ENCODE data around the gene CAPZB. TPM values are rescaled to one million over a fixed set of nuclear protein-coding genes. Genes with fewer than 3 reads are reported as not detected.

Gene CAPZB
- total RNA-seq, 1 donor from 2014 or later: 189 TPM

DNA sequence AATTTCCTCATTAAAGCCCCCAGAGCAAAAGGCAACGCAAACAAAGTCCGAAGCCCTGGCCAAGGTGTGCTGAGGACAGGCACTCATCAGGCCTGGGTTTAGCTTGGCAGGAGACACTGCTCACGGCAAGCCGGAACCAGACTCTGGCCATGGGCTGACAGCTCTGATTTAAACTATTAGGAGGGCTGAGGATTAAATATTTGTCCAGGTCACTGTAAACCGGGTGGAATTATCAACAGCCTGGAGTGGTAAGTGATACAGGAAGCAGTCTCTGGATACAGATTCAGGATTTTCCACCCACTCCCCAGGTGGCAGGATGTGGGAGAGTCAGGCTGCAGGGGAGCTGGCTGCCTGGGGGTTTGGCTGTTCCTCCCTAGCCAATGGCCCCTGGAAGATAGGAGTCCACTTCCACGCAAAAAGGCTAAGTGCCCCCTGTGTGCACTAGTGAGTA lies 130.8 kb downstream of the CAPZB start:
- H3K9me3 Mint-ChIP-seq (ENCODE audit: low read depth): no peaks in the 10 kb centered on the region

DNA sequence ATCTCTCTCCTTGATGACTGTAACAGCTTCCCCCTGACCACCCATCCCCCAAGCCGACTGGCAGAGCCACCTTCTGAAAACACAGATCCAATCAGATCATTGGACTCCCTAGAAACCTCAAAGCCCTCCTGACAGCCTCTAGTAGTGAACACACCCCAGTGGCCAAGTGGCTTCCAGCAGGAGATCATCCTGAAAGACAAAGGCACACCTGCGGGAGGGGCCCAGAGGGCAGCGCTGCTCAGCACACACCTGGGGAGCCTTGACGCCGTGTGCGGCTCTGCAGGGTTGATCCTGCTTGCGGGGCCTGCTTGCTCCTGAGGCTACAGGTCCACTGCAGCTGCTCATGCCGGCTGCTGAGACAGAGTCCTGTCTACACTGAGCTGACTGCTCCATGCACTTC lies 131.7 kb downstream of the CAPZB start:
- Mint-ChIP-seq H3K9me3 (ENCODE audit: low read depth) (no peaks in the 10 kb centered on the region), H3K4me3 (ENCODE audit: low read depth) (no peak overlapping the region), H3K27ac (peak overlapping the region; percentile 82), H3K27me3 (no peaks in the 10 kb centered on the region), H3K36me3 (ENCODE audit: insufficient read depth) (peaks cover 12% of the 10 kb centered on the region), H3K4me1 (ENCODE audit: low read depth) (peaks cover 2% of the 10 kb centered on the region)
- TF ChIP-seq CTCF (IDR thresholded peaks at IDR 0.05; ENCODE audit: unreplicated experiment): no peak
- no peak for DNase-seq (ENCODE audit: low spot score, unreplicated experiment)

More for the DNA sequence above, 130.8 kb downstream of the CAPZB start:
- no peaks in the 10 kb centered on the region for H3K27me3 Mint-ChIP-seq
- H3K36me3 Mint-ChIP-seq (ENCODE audit: insufficient read depth): peaks cover 12% of the 10 kb centered on the region
- peaks cover 2% of the 10 kb centered on the region for H3K4me1 Mint-ChIP-seq (ENCODE audit: low read depth)
- DNase-seq (ENCODE audit: low spot score, unreplicated experiment): no peak
- no peak overlapping the region for H3K27ac Mint-ChIP-seq
- no peak overlapping the region for H3K4me3 Mint-ChIP-seq (ENCODE audit: low read depth)
- TF ChIP-seq CTCF (IDR thresholded peaks at IDR 0.05; ENCODE audit: unreplicated experiment): no peak

- Mint-ChIP-seq H3K4me3 (ENCODE audit: low read depth) (no peak overlapping the region), H3K36me3 (ENCODE audit: insufficient read depth) (peaks cover 12% of the 10 kb centered on the region), H3K27me3 (no peaks in the 10 kb centered on the region), H3K9me3 (ENCODE audit: low read depth) (no peaks in the 10 kb centered on the region), H3K27ac (no peak overlapping the region), H3K4me1 (ENCODE audit: low read depth) (peaks cover 2% of the 10 kb centered on the region)
- DNase-seq (ENCODE audit: low spot score, unreplicated experiment): no peak
- TF ChIP-seq CTCF (IDR thresholded peaks at IDR 0.05; ENCODE audit: unreplicated experiment): no peak
Measured at GRCh38 chr1:19352839-19353238, 132.5 kb downstream of the CAPZB start.

DNA sequence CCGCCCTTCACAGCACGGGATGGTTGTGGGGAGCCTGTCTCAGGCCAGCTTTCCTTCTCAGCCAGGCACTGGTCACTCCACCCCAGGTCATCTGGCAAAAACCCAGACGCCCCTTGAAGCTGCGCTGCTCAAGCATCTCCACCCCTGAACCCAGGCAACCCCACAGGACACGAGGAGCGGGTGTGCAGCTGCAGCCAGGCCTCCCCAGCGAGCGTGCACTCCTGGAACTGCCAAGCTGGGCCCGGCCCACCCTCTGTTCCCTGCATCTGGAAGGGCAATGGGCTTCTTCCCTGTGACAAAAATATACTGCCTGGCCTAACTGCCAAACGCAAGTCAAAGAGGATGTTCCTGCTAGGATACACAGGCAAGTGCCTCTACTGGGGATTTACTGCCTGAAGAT lies 133.5 kb downstream of the CAPZB start:
- Mint-ChIP-seq H3K27ac (no peak overlapping the region), H3K9me3 (ENCODE audit: low read depth) (no peaks in the 10 kb centered on the region), H3K4me3 (ENCODE audit: low read depth) (no peak overlapping the region), H3K36me3 (ENCODE audit: insufficient read depth) (peaks cover 12% of the 10 kb centered on the region), H3K4me1 (ENCODE audit: low read depth) (peaks cover 2% of the 10 kb centered on the region), H3K27me3 (no peaks in the 10 kb centered on the region)
- DNase-seq (ENCODE audit: low spot score, unreplicated experiment): no peak
- no peak for TF ChIP-seq CTCF (IDR thresholded peaks at IDR 0.05; ENCODE audit: unreplicated experiment)

DNA sequence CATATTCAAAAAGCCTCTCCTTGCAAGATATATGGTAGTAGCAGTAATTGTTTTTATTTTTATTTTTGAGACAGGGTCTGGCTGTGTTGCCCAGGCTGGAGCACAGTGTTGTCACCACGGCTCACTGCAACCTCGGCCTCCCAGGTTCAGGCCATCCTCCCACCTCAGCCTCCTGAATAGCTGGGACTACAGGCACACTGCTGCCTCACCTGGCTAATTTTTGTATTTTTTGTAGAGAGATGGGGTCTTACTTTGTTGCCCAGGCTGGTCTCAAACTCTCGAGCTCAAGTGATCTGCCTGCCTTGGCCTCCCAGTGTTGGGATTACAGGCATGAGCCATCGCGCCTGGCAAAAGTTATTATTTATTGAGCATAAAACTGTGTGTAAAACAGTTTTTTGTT lies 134.8 kb downstream of the CAPZB start:
- H3K27ac Mint-ChIP-seq: peak overlapping the region; percentile 79
- H3K4me1 Mint-ChIP-seq (ENCODE audit: low read depth): peaks cover 2% of the 10 kb centered on the region
- no peaks in the 10 kb centered on the region for H3K9me3 Mint-ChIP-seq (ENCODE audit: low read depth)
- H3K36me3 Mint-ChIP-seq (ENCODE audit: insufficient read depth): peaks cover 9% of the 10 kb centered on the region
- H3K27me3 Mint-ChIP-seq: no peaks in the 10 kb centered on the region
- TF ChIP-seq CTCF (IDR thresholded peaks at IDR 0.05; ENCODE audit: unreplicated experiment): no peak
- no peak for DNase-seq (ENCODE audit: low spot score, unreplicated experiment)
- no peak overlapping the region for H3K4me3 Mint-ChIP-seq (ENCODE audit: low read depth)

All from progenitor cell of endocrine pancreas (in vitro differentiated cells).